Measurements from ENCODE around the gene CD14. TPM values are rescaled to one million over a fixed set of nuclear protein-coding genes. Genes with fewer than 3 reads are reported as not detected.

Gene CD14
- total RNA-seq, 1 donor from 2014 or later: 0.16 TPM

- Histone ChIP-seq H3K79me2 (ENCODE audit: insufficient read depth, low read length) (no peaks in the 10 kb centered on the region), H4K20me1 (ENCODE audit: insufficient read depth, low read length) (no peaks in the 10 kb centered on the region), H3K9me3 (ENCODE audit: insufficient read depth, low read depth, low read length) (peaks cover 9% of the 10 kb centered on the region), H3K9ac (ENCODE audit: low read length) (no peak overlapping the region), H3K27ac (ENCODE audit: low read depth, low read length) (no peak overlapping the region), H3K4me3 (ENCODE audit: insufficient read depth, low read depth, low read length) (peak overlapping the region; percentile 60), H3K4me2 (ENCODE audit: low read length) (peak overlapping the region; percentile 85), H3K27me3 (ENCODE audit: insufficient read depth, low read length) (peaks cover 22% of the 10 kb centered on the region), H3K4me1 (ENCODE audit: insufficient read depth, low read length) (peaks cover 16% of the 10 kb centered on the region), H3K36me3 (ENCODE audit: insufficient read depth, low read length) (no peaks in the 10 kb centered on the region), H2AFZ (ENCODE audit: low read depth, low read length) (peak overlapping the region; percentile 94)
- Mint-ChIP-seq H3K9me3 (ENCODE audit: unreplicated experiment) (peaks cover 21% of the 10 kb centered on the region), H3K4me1 (ENCODE audit: low read depth, unreplicated experiment) (no peaks in the 10 kb centered on the region), H3K4me3 (ENCODE audit: unreplicated experiment) (no peak overlapping the region), H3K36me3 (ENCODE audit: low read depth, unreplicated experiment) (peaks cover 2% of the 10 kb centered on the region), H3K27ac (ENCODE audit: unreplicated experiment) (no peak overlapping the region), H3K27me3 (ENCODE audit: low read depth, unreplicated experiment) (no peaks in the 10 kb centered on the region)
- TF ChIP-seq CTCF (IDR thresholded peaks at IDR 0.05; ENCODE audit: insufficient read depth, low read depth, low read length) (no peak), EZH2 (IDR thresholded peaks at IDR 0.05; ENCODE audit: insufficient read depth, low read length) (peak; percentile 84)
- FAIRE-seq (no peak), DNase-seq (ENCODE audit: low read depth) (no peak)
These were observed 1.1 kb downstream of the CD14 start for GRCh38 chr5:140631831-140632365.

- Mint-ChIP-seq H3K9me3 (ENCODE audit: unreplicated experiment) (peaks cover 24% of the 10 kb centered on the region), H3K36me3 (ENCODE audit: low read depth, unreplicated experiment) (peaks cover 2% of the 10 kb centered on the region)
These were observed 1.9 kb downstream of the CD14 start for GRCh38 chr5:140631036-140631417.

More at GRCh38 chr5:140631036-140631417, 1.9 kb downstream of the CD14 start:
- H3K27me3 Mint-ChIP-seq (ENCODE audit: low read depth, unreplicated experiment): peaks cover 1% of the 10 kb centered on the region
- no peak overlapping the region for H3K27ac Mint-ChIP-seq (ENCODE audit: unreplicated experiment)
- Histone ChIP-seq H3K27me3 (ENCODE audit: insufficient read depth, low read length) (peaks cover 22% of the 10 kb centered on the region), H3K27ac (ENCODE audit: low read depth, low read length) (no peak overlapping the region), H4K20me1 (ENCODE audit: insufficient read depth, low read length) (no peaks in the 10 kb centered on the region), H3K9ac (ENCODE audit: low read length) (no peak overlapping the region), H3K4me1 (ENCODE audit: insufficient read depth, low read length) (peaks cover 16% of the 10 kb centered on the region), H2AFZ (ENCODE audit: low read depth, low read length) (no peak overlapping the region), H3K4me2 (ENCODE audit: low read length) (no peak overlapping the region), H3K79me2 (ENCODE audit: insufficient read depth, low read length) (no peaks in the 10 kb centered on the region), H3K9me3 (ENCODE audit: insufficient read depth, low read depth, low read length) (peaks cover 9% of the 10 kb centered on the region), H3K4me3 (ENCODE audit: insufficient read depth, low read depth, low read length) (no peak overlapping the region), H3K36me3 (ENCODE audit: insufficient read depth, low read length) (no peaks in the 10 kb centered on the region)
- FAIRE-seq (no peak), DNase-seq (ENCODE audit: low read depth) (no peak)
- no peaks in the 10 kb centered on the region for H3K4me1 Mint-ChIP-seq (ENCODE audit: low read depth, unreplicated experiment)
- H3K4me3 Mint-ChIP-seq (ENCODE audit: unreplicated experiment): no peak overlapping the region
- TF ChIP-seq CTCF (IDR thresholded peaks at IDR 0.05; ENCODE audit: insufficient read depth, low read depth, low read length): no peak
- TF ChIP-seq EZH2 (IDR thresholded peaks at IDR 0.05; ENCODE audit: insufficient read depth, low read length): no peak
